Measurements from ENCODE around the gene MARCHF3.
"Not testable (repeated sequence)": the region's sequence is repeated elsewhere in the genome, so short reads cannot be mapped to it uniquely, and the experiment has no call there.

Gene MARCHF3

DNA sequence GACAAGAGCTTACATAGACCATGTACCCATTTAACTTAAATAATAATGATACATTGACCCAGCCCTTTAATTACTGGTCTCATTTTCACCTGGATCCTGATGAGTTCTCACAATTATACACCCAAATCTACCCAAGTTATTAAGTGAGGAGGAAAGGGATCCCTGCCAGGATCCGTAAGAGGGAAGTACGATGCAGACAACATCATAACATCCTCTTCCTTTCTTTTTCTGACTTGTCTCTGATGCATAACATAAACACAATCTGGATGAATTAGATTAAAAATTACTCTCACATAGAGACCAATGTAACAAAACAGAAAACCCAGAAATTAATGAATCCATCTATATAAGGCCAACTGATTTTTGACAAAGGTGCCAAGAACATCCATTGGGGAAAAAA is 17.0 kb downstream of the MARCHF3 start:
- in situ Hi-C loops (cut with MboI; ENCODE audit: low sequenced_read_pairs), result no loop called here

DNA sequence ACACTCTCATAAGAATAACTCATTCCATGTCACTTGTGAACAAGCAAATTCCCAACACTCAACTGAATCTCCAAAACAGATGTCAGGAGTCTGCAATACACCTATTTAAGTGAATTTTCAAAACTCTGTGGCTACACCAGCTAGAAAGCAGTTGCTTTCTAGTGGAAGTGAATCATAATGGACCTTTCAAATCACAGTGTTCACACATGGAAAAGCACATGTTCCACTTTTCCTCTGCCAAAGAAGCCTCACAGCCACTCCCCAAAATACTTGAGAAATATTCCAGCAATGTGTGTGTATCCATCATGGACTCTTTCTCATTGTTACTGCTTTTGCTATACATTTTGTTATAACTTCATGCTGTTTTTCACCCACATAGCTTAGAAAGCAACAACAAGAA is 17.4 kb downstream of the MARCHF3 start:
- in situ Hi-C loops (cut with MboI; ENCODE audit: low sequenced_read_pairs), result no loop called here

DNA sequence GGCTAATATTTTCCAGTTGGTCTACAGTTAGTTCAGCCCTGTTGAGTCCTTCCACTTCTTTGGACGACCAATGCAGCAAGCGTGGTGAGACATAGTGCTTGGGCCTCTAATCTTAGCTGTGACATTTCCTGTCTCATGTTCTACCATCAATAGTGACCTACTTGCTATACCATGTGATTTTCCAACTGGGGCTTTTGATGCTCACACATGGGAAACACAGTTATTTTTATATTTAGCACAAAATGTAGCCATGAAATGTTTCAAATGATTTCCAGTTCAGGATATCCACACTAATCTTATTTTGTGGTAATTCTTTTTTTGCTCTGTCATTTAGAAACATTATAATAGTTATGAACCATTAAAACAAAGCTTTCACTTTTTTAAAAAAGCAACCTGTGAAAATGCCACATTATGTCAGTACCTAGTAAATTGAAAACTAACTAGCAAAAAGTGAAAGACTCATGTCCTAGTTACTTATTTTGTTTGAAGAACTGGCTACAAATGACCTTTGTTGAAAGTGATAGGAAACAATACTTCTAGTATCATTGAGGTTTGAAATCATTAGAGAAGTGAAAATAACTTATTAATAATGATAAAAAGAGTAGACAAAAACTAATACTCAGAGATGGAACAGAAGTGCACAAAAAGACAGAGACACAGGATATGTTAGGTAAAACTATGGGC is 18.3 kb downstream of the MARCHF3 start:
- in situ Hi-C loops (cut with MboI; ENCODE audit: low sequenced_read_pairs), result no loop called here

DNA sequence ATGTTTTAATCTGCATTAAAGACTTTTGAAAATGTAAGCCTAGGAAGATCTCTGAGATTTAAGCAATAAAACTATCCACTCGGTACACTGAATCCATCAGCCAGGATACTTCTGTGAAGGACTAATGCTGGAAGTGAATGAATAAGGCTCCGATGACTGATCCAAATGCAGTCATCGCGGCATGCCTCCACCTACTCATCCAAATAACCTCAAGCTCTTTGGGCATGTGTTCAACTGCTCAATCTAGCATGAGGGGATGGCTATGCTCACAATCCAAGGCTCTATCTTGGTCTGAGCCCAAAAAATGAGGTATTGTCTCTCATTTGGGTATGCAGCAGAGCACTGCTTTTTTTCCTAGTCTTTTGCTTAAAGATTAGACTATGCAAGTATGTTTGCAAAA is 19.2 kb downstream of the MARCHF3 start:
- in situ Hi-C loops (cut with MboI; ENCODE audit: low sequenced_read_pairs), result no loop called here

DNA sequence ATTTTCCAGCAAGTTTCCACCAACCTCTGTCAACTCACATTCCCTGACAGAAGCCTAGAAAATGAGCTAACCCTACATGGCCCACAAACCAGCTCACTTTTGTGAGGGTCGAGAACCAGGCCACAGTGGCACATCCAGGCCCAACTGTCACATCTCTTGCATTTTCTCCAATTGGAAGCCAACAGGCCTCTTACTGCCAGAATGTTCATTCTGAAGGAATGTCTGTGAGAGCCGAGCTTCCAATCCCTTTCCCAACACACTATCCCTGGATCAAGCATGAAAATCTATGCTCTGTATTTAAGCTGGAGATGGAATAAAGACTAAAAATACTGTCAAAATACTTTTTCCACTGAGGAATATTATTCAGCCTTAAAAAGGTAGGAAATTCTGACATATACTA is 20.0 kb downstream of the MARCHF3 start:
- in situ Hi-C loops (cut with MboI; ENCODE audit: low sequenced_read_pairs), result no loop called here

DNA sequence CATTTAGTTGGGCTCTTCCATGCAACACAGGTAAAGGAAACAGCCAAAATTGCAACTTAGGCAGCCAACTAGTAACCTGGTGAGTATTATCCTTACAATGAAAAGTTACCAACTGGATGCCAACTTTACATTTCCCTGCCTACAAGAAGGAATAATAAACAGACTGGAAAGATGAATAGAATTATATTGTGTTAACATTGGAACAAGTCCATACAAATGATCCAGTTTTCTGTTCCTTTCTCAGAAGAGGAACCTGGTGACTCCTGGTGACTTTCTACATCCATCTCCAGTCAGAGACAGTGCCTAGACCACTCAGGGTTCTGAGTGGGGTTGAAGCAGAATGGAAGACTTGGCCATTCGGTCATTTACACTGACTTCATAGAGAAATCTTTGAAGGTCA is 20.6 kb downstream of the MARCHF3 start:
- in situ Hi-C loops (cut with MboI; ENCODE audit: low sequenced_read_pairs), result no loop called here

DNA sequence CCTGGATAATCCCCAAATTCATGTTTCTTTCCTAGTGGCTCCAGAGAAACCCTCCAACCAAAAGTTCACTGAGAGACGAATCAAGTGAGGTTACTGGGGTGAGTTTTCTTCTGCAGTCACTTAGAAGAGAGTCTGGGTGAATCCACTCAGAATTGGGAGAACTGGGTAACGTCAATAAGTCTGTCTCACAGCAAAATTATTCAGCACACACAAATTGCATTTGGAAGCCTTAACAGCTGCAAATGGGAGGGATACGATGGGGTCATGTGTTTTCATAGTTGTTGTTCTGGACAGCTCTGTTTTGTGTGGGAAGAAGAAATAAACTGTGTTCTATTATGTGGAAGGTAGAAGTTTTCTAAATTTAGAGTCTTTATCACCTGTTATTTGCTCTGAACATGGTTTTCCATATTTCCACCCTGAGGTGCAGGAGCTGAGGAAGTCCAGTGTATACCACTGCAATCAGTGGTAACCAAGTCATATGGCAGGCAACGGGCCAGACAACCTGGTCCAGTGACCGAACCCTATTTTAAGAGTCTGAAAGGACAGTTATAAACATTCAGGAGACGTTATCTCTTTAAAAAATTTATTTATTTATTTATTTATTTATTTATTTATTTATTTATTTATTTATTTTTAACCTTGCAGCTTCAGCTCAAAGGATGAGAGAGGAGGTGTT is 21.9 kb downstream of the MARCHF3 start:
- in situ Hi-C loops (cut with MboI; ENCODE audit: low sequenced_read_pairs), result no loop called here

DNA sequence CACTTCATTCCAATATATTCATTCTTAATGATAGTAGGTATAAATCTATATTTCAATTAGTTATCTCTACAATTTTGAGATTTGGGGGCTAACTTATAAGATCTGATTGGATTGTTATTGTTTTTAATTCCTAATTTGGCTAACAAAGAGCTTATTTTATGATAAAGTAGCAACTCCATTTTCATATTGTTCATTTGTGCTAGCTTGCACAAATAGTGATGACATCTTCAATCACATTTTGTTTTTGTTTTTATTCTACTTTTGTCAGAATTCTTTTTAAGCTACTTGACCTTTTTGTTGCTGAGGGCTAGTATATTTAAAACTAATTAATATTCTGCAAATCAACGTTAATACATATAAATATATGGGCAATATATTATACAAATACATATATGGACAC is 22.8 kb downstream of the MARCHF3 start:
- in situ Hi-C loops (cut with MboI; ENCODE audit: low sequenced_read_pairs), result no loop called here

DNA sequence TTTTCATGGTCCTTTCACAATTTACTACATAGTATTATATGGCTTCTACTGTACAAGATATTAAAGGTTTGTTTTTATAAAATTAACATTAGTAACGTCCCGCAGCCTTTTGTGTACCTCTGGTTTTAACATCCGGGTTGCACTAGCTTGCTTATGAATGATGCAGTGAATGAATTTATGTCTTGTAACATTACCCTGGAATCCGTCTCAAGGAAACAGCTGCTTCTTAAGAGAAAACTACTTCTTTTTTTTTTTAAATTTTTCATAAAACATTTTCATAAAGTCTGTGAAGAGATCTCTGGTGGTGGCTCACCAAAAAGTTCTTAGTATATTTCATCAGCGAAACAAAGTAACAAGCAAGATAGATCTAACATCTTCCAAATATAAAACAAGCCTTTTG is 23.6 kb downstream of the MARCHF3 start:
- in situ Hi-C loops (cut with MboI; ENCODE audit: low sequenced_read_pairs), result no loop called here

DNA sequence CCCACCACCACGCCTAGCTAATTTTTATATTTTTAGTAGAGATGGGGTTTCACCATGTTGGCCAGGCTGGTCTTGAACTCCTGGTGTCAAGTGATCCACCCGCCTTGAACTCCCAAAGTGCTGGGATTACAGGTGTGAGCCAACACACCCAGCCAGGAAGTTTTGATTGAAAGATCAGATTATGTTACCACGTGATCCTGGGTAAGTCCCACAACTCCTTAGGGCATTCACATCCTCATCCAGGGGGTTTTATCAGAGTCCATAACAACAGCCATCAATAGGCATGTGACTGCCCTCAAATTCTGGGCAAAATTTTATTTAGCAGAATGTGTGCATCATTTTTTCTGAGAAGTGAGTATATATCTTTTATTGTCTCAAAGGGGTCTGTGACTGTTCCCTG is 25.1 kb downstream of the MARCHF3 start:
- in situ Hi-C loops (cut with MboI; ENCODE audit: low sequenced_read_pairs), result not testable (repeated sequence)

DNA sequence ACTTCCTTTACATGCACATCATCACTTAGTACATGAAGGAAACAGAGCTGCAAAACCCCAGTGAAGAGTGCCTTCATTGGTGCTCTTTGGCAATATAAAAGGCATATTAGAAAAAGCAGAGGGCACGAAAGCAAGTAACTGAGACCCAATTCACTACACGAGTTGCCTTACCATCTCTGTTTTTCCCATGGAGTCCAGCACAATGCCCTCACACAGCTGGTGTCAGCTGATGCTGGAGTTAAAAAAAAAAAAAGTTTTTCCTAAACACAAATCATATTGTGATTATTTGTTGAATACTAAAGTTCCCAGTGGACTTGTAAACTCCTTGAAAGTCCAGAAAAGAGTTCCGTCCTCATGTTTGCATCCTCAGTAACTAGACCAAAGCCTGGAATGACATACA is 25.6 kb downstream of the MARCHF3 start:
- in situ Hi-C loops (cut with MboI; ENCODE audit: low sequenced_read_pairs), result no loop called here

DNA sequence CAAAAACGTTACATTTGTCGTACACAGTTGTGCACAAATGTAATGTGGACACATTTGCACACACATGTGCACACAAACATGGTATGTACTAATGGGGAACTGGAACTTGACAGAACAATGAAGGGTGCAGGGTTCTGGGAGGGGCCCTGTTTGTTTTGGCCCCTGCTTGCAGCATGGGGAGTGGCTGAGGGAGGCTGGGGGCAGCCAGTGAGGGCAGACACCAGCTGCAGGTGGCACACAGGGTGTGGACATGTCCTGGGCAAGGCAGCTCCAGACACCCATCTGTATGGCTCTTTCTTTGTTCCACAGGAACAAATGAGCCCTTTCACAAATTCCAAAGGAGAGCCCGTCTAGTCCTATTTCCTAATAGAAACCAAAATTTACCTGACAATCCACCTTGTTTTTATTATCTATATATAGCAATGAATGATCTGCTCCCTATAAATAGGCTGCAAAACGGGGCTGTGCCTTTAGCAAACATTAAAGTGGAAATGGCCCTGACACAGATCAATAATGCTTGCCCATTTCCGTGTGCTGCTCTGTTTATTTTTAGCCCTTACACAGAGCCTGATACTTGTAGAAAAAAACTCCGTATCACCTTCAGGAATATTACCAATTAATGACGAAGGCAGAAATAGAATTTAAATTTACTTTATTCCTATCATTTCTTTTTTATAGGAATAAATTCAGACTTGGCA is 26.4 kb downstream of the MARCHF3 start:
- in situ Hi-C loops (cut with MboI; ENCODE audit: low sequenced_read_pairs), result no loop called here

DNA sequence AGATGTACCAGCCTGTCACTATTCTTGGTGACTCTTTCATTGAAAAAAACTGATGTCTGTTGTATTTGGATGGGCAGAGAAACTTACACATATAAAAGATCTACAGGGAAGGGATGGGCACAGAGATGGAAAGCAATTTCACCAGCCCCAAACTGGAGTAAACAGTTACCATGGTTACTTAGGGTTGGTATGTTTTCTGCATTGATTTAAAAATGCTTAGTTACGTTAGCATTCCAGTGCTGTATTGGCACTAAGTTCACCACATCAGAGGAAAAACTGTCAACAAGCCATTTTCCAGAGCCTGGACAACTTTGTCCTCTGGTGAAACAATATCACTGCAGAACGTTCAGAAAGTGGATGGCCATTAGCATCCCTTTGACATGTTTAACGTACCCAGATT is 28.0 kb downstream of the MARCHF3 start:
- in situ Hi-C loops (cut with MboI; ENCODE audit: low sequenced_read_pairs), result no loop called here

DNA sequence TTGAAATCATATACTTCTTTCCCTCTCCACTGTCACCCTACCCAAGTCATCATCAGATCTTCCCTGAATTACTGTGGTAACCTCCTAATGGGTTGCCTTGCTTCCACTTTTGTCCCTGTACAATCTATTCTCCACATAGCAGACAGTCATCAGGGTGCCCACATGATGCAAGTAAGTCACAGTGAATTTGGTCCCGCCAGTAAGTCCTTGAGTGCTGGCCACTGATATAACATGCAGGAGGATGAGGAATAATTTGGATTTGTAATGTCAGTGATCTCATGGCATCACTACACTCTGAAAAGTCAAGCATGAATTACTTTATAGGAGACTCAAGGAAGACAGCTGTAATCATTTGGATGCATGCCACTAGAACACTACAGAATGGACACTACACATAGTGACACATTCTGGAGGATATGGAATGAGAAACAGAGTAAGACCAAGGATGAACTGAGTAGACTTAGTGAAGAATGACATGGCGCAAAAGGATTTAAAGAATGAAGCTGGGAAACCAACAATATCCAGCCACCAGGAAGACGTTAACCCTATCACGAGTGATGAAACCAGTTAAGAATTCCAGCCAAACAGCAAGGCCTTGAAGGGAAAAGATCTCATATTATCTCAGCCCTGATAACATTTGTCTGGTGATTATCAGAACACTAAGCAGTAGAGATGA is 28.6 kb downstream of the MARCHF3 start:
- in situ Hi-C loops (cut with MboI; ENCODE audit: low sequenced_read_pairs), result no loop called here

DNA sequence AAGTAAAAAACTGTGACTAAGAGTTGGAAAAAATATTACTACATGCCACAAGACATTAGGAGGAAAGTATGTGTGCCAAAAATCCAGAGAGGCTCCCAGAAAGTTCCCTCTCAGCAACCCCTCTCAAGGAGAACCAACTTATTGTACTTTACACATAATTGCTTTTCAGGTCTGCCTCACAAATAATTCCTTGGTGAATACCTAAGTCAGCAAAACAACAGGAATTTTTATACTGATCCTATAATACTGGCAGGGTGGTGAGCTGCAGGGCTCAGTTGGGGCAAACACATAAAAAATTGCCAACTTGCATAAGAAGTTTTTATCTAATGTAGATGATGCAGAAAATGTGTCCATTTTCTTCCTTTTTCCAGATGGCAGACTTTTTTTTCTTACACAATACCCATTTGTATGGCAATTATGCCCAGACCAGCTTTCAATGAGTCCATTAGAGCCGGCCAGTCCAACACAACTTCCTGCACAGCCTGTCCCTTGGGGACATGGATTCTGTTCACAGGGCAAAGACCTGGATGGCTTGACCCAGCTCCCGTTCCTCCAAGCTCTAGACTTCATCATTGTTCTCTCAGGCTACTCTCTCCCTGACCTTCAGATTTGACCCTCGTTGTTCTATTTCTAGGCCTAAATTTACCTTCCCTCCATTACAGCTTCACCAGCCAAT is 31.3 kb downstream of the MARCHF3 start:
- in situ Hi-C loops (cut with MboI; ENCODE audit: low sequenced_read_pairs), result no loop called here

DNA sequence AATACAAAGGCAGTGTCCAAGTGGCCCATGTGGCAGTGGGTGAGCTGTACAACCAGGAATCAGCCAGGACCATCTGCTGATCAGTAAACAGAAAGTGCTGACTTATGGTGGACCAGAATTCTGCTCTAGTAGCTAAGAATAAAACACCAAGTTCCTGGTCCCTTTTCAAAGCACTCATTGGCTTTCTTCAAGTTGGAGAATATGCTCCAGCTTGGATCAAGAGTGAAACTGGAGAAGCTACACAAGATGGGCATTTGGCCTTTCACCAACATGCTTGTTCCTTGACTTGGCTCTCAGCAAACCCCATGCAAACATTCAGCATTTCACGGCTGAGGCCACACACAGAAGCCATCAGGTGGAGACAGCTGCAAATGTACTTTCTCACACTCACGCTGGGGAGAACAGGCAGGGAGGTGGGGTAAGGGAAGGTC is 32.1 kb downstream of the MARCHF3 start:
- in situ Hi-C loops (cut with MboI; ENCODE audit: low sequenced_read_pairs), result no loop called here

DNA sequence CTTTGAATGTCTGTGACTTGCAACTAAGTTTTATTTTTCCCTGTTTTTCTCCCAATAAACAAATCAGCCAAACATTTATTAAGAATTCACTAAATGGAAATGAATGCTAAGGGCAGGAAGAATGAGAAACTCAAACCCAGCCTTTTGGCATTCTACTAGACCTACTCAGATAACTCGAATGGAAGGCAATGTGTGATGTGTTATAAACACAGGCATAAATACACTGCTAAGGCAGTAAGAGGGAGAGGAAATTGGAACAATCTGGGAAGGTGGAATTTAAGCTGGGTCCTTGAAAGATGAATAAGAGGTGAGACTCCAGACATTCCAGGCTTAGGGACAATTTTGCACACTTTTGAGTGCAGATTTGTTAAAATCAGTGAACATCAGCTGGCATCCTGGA is 34.7 kb downstream of the MARCHF3 start:
- in situ Hi-C loops (cut with MboI; ENCODE audit: low sequenced_read_pairs), result no loop called here

DNA sequence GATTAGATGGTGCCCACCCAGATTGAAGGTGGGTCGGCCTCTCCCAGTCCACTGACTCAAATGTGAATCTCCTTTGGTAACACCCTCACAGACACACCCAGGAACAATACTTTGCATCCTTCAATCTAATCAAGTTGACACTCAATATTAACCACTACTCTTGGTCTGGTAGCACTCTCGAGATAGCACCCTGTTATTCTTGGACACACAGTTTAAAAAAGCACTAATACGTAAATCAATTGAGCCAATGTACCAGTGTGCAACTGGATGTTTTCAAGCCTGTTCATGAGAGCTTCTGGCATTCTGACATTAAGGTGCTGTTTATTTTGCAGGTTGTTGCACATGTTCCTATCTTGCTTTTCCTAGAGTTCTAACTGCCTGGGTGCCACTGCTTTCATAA is 35.3 kb downstream of the MARCHF3 start:
- in situ Hi-C loops (cut with MboI; ENCODE audit: low sequenced_read_pairs), result no loop called here

DNA sequence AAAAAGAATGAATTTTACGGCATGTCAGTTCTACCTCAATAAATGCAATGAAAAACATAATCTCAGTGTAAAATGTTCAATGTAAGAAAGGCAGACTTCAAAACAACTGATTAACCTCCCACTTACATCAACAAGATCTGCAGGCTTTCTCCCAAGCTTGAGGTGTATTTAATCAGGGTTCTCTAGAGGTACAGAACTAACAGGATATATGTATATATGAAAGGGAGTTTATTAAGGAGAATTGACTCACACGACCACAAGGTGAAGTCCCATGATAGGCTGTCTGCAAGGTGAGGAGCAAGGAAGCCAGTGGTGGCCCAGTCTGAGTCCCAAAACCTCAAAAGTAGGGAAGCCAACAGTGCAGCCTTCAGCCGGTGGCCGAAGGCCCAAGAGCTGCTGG is 35.9 kb downstream of the MARCHF3 start:
- in situ Hi-C loops (cut with MboI; ENCODE audit: low sequenced_read_pairs), result no loop called here

DNA sequence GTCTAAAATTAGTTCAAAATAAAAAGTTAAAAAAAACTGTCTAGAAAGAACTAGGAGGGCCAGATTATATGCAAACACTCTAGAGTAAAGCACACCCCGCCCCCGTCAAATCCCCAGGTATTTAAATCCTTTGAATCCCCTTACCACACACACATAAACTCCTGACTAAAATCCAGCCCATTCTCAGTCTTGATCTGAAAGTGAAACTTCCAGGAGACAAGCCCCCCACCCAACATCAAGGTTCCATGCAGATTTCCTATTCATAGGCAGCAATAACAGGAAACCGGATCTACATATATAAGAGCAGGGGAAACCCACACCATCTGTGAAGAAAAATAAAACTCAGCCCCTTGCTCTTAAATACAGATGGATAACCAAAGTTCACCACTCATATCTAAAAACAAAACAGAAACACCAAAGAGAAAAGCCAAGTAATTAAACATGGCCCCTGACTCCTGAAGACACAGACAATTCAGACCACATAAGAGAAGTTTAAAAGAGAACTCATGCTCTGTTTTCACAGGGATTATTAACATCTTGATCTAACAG is 42.3 kb downstream of the MARCHF3 start:
- in situ Hi-C loops (cut with MboI; ENCODE audit: low sequenced_read_pairs), result no loop called here

All from hTERT RPE-1 (cell line).